Left ventricle myocardium inferior (tissue), 1 donor: ENCODE data around the gene GAST. TPM values are rescaled to one million over a fixed set of nuclear protein-coding genes. Genes with fewer than 3 reads are reported as not detected.

Source experiments
- DNase-seq: peaks from one replicate; pipeline ENCODE4 v3.0.0-alpha.2; 2020
- H3K27ac ChIP-seq: fragments of 200-600 bp; replicated peaks from 2 replicates; pipeline ENCODE4 v1.8.0; 2021
- H3K27me3 ChIP-seq: fragments of 200-600 bp; 2 replicates; pipeline ENCODE4 v1.8.0; 2021; ENCODE audit warnings: low read depth
- H3K36me3 ChIP-seq: fragments of 200-600 bp; 2 replicates; pipeline ENCODE4 v1.8.0; 2021
- H3K4me1 ChIP-seq: fragments of 200-600 bp; 2 replicates; pipeline ENCODE4 v1.8.0; 2021
- H3K4me3 ChIP-seq: fragments of 200-600 bp; 2 replicates; pipeline ENCODE4 v1.8.0; 2021; ENCODE audit warnings: mild to moderate bottlenecking, moderate library complexity
- H3K9me3 ChIP-seq: fragments of 200-600 bp; replicated peaks from 2 replicates; pipeline ENCODE4 v1.8.0; 2021
- CTCF ChIP-seq: fragments of 200-600 bp; IDR thresholded peaks from 2 replicates; pipeline ENCODE4 v1.8.0; 2021; ENCODE audit warnings: antibody characterized with exemption, mild to moderate bottlenecking, borderline replicate concordance
- intact Hi-C: fragments of 100-400 bp; cut with micrococcal nuclease; formaldehyde crosslinking; loops from one replicate; pipeline ENCODE4 v1.11.0; 2022
- total RNA-seq: library from RNA; stranded (reverse); fragmentation: NEBNext Ultra II Directional; extraction: Animal tissue kit (Norgen Biotek cat#: 25700); gene quantifications from one replicate; pipeline ENCODE4 v1.2.1, GENCODE V29; 2021
- donor health status: DM: no; HTN: yes; CAD: no; lungs with severe emphysema.

Gene GAST
- total RNA-seq, 1 donor from 2014 or later = not detected

DNA sequence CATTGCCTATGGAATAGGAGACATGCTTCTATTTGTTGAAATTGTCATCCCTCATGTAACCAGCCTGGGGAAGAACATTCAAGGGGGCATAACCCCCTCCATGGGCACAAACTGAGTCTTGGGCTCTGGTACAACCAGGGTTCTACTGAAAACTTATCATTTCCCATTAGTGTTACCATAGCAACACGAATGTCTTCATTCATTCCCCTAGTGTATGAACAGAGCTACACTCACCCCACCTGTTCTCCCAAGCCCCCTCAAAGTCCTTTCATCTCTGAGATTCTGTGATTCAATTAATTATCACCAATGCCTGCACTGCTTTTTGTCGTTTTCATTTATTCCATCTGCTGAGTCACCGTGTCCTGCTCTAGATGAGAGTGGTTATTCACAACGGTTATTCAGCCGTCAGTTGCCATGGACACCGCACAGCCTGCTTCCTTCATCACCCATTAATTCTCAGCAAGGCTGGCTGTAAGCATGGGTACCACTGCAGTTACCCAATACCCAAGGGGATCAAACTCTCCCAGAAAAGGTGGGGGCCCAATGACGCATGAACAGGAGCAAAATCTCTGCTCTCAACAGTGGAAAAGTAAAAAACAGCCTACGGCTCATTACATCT is 1.6 kb upstream of the GAST start:
- Histone ChIP-seq H3K27me3 (peaks cover 15% of the 10 kb centered on the region), H3K36me3 (no peaks in the 10 kb centered on the region), H3K9me3 (no peaks in the 10 kb centered on the region), H3K27ac (no peak overlapping the region), H3K4me1 (no peaks in the 10 kb centered on the region), H3K4me3 (no peak overlapping the region)
- DNase-seq = no peak
- intact Hi-C loops = no loop called here
- no peak for TF ChIP-seq CTCF

DNA sequence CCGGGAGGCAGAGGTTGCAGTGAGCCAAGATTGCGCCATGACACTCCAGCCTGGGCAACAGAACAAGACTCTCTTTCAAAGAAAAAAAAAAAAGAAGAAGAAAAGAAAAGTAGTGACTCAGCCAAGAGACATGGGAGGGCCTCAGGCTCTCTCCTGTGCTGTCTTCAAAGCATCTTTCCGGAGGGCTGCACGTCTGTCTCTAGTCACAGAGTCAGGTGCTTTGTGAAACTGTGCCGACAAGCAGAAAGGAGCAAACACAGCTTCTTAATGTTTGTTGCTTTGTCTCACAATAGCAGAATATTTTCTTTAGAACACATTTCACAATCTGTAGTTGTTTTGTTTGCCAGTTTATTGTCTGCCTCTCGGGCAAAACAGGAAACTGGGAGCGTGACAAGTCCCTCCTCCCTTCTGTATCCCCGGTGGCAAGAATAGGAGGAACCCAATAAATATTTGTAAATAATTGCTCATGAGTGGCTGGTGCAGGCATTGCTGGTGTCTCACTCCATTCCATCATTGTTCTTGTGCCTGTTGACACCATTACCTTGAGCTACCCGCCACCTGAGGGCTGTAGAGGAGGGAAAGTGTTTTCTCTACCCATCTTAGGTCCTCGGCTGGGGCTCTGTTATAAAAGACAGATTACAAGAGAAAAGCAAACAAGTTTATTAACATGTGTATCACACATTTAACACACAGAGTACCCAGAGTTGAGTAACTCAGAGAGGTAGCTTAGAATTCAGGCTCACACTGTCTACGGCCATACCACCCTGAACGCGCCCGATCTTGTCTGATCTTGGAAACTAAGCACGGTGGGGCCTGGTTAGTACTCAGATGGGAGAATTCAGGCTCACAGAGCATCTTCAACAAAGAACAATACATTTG is 5.5 kb downstream of the GAST start:
- no peak overlapping the region for H3K4me3 ChIP-seq
- H3K36me3 ChIP-seq = no peaks in the 10 kb centered on the region
- H3K27ac ChIP-seq = no peak overlapping the region
- no peaks in the 10 kb centered on the region for H3K9me3 ChIP-seq
- DNase-seq = no peak
- intact Hi-C loops = no loop called here
- H3K4me1 ChIP-seq = peaks cover 3% of the 10 kb centered on the region
- TF ChIP-seq CTCF = no peak
- H3K27me3 ChIP-seq = peaks cover 5% of the 10 kb centered on the region

- Histone ChIP-seq H3K27ac (no peak overlapping the region), H3K4me3 (no peak overlapping the region), H3K4me1 (peaks cover 3% of the 10 kb centered on the region), H3K9me3 (no peaks in the 10 kb centered on the region), H3K36me3 (no peaks in the 10 kb centered on the region), H3K27me3 (peaks cover 9% of the 10 kb centered on the region)
- no peak for DNase-seq
- TF ChIP-seq CTCF = no peak
- intact Hi-C loops = no loop called here
Measured at GRCh38 chr17:41718287-41718645, 6.1 kb downstream of the GAST start.

DNA sequence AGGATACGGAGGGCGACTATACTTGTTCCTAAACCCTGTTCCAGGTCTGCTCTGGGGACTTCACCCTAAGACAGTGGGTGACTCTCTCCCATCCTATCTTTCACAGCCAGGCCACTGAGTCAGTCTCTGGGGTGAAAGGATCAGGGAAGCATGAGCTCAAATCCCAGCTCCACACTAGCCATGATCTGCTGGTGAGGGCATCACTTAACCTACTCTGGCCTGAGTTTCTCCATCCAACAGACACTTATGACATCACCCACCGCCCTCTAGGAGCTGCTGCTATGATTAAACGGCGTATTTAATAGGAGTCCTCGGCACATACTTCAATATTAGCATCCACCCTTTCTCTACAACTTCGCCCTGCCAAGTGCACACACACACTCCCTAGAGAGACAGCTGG is 10.1 kb downstream of the GAST start:
- peaks cover 9% of the 10 kb centered on the region for H3K27me3 ChIP-seq

More for the DNA sequence above, 10.1 kb downstream of the GAST start:
- no peak for TF ChIP-seq CTCF
- peaks cover 3% of the 10 kb centered on the region for H3K4me1 ChIP-seq
- no peak overlapping the region for H3K27ac ChIP-seq
- intact Hi-C loops = no loop called here
- H3K9me3 ChIP-seq = no peaks in the 10 kb centered on the region
- DNase-seq = no peak
- no peaks in the 10 kb centered on the region for H3K36me3 ChIP-seq
- H3K4me3 ChIP-seq = no peak overlapping the region
